IPS-15b (cell line): ENCODE measurements around the gene STAM2.
"Not testable (repeated sequence)": the region's sequence is repeated elsewhere in the genome, so short reads cannot be mapped to it uniquely, and the experiment has no call there.

Experiments used
- H3K27me3 ChIP-seq: one replicate; pipeline ENCODE4 v1.6.1; 2013; ENCODE audit warnings: low read length; ENCODE audit not compliant: control insufficient read depth, insufficient read depth
- H3K36me3 ChIP-seq: one replicate; pipeline ENCODE4 v1.6.1; 2013; ENCODE audit warnings: low read length; ENCODE audit not compliant: control insufficient read depth, insufficient read depth
- H3K4me1 ChIP-seq: one replicate; pipeline ENCODE4 v1.6.1; 2013; ENCODE audit warnings: mild to moderate bottlenecking, low read length; ENCODE audit not compliant: control insufficient read depth, insufficient read depth
- H3K4me3 ChIP-seq: one replicate; pipeline ENCODE4 v1.5.1; 2013; ENCODE audit warnings: low read depth, low read length
- H3K9ac ChIP-seq: one replicate; pipeline ENCODE4 v1.6.1; 2013; ENCODE audit warnings: low read depth, mild to moderate bottlenecking, low read length
- H3K9me3 ChIP-seq: one replicate; pipeline ENCODE4 v1.6.1; 2013; ENCODE audit warnings: mild to moderate bottlenecking, low read length; ENCODE audit not compliant: control insufficient read depth, insufficient read depth

The STAM2 gene

GRCh38 chr2:152134488-152135280, 40.9 kb downstream of the STAM2 start:
- H3K36me3 ChIP-seq, result no peaks in the 10 kb centered on the region
- peaks cover 9% of the 10 kb centered on the region for H3K4me1 ChIP-seq
- H3K9me3 ChIP-seq, result no peaks in the 10 kb centered on the region
- H3K4me3 ChIP-seq, result no peak overlapping the region
- no peak overlapping the region for H3K9ac ChIP-seq
- no peaks in the 10 kb centered on the region for H3K27me3 ChIP-seq

- H3K27me3 ChIP-seq, result no peaks in the 10 kb centered on the region
- no peak overlapping the region for H3K9ac ChIP-seq
- no peaks in the 10 kb centered on the region for H3K36me3 ChIP-seq
- H3K4me3 ChIP-seq, result no peak overlapping the region
- peaks cover 9% of the 10 kb centered on the region for H3K4me1 ChIP-seq
- no peaks in the 10 kb centered on the region for H3K9me3 ChIP-seq
Measured at GRCh38 chr2:152132306-152132705, 43.3 kb downstream of the STAM2 start.

- Histone ChIP-seq H3K4me1 (no peaks in the 10 kb centered on the region), H3K27me3 (no peaks in the 10 kb centered on the region), H3K4me3 (no peak overlapping the region), H3K36me3 (peaks cover 2% of the 10 kb centered on the region), H3K9ac (no peak overlapping the region), H3K9me3 (no peaks in the 10 kb centered on the region)
Measured at GRCh38 chr2:152127628-152128027, 47.9 kb downstream of the STAM2 start.

GRCh38 chr2:152126664-152127063, 48.9 kb downstream of the STAM2 start:
- no peaks in the 10 kb centered on the region for H3K9me3 ChIP-seq
- no peaks in the 10 kb centered on the region for H3K4me1 ChIP-seq

GRCh38 chr2:152122161-152122560, 53.4 kb downstream of the STAM2 start:
- no peak overlapping the region for H3K9ac ChIP-seq
- no peaks in the 10 kb centered on the region for H3K27me3 ChIP-seq
- no peaks in the 10 kb centered on the region for H3K9me3 ChIP-seq
- H3K4me1 ChIP-seq, result peaks cover 6% of the 10 kb centered on the region
- peaks cover 2% of the 10 kb centered on the region for H3K36me3 ChIP-seq
- no peak overlapping the region for H3K4me3 ChIP-seq

More at GRCh38 chr2:152126664-152127063, 48.9 kb downstream of the STAM2 start:
- no peak overlapping the region for H3K9ac ChIP-seq
- H3K27me3 ChIP-seq, result no peaks in the 10 kb centered on the region
- H3K36me3 ChIP-seq, result peaks cover 2% of the 10 kb centered on the region
- H3K4me3 ChIP-seq, result no peak overlapping the region

- Histone ChIP-seq H3K4me1 (peaks cover 6% of the 10 kb centered on the region), H3K27me3 (no peaks in the 10 kb centered on the region), H3K9me3 (no peaks in the 10 kb centered on the region), H3K9ac (no peak overlapping the region), H3K4me3 (no peak overlapping the region), H3K36me3 (peaks cover 2% of the 10 kb centered on the region)
Measured at GRCh38 chr2:152120430-152120829, 55.1 kb downstream of the STAM2 start.

- Histone ChIP-seq H3K36me3 (no peaks in the 10 kb centered on the region), H3K4me1 (peaks cover 6% of the 10 kb centered on the region), H3K9me3 (no peaks in the 10 kb centered on the region), H3K27me3 (no peaks in the 10 kb centered on the region), H3K4me3 (no peak overlapping the region), H3K9ac (no peak overlapping the region)
Measured at GRCh38 chr2:152115952-152116351, 59.6 kb downstream of the STAM2 start.

GRCh38 chr2:152114366-152114765, 61.2 kb downstream of the STAM2 start:
- Histone ChIP-seq H3K9ac (no peak overlapping the region), H3K27me3 (no peaks in the 10 kb centered on the region), H3K9me3 (no peaks in the 10 kb centered on the region), H3K36me3 (no peaks in the 10 kb centered on the region), H3K4me3 (no peak overlapping the region), H3K4me1 (peaks cover under 1% of the 10 kb centered on the region)

- not testable (repeated sequence) for H3K4me3 ChIP-seq, H3K9ac ChIP-seq, H3K27me3 ChIP-seq, H3K36me3 ChIP-seq, H3K9me3 ChIP-seq, H3K4me1 ChIP-seq
Measured at GRCh38 chr2:152107140-152107539, 68.4 kb downstream of the STAM2 start.

- Histone ChIP-seq H3K36me3 (no peaks in the 10 kb centered on the region), H3K9ac (no peak overlapping the region), H3K4me1 (no peaks in the 10 kb centered on the region), H3K4me3 (no peak overlapping the region), H3K27me3 (peaks cover 3% of the 10 kb centered on the region), H3K9me3 (no peaks in the 10 kb centered on the region)
Measured at GRCh38 chr2:152106464-152106863, 69.1 kb downstream of the STAM2 start.

GRCh38 chr2:152103271-152103670, 72.3 kb downstream of the STAM2 start:
- no peaks in the 10 kb centered on the region for H3K9me3 ChIP-seq
- H3K36me3 ChIP-seq, result no peaks in the 10 kb centered on the region
- H3K27me3 ChIP-seq, result peaks cover 28% of the 10 kb centered on the region
- no peak overlapping the region for H3K4me3 ChIP-seq
- no peak overlapping the region for H3K9ac ChIP-seq
- no peaks in the 10 kb centered on the region for H3K4me1 ChIP-seq

- H3K9me3 ChIP-seq, result no peaks in the 10 kb centered on the region
- H3K9ac ChIP-seq, result no peak overlapping the region
- H3K36me3 ChIP-seq, result no peaks in the 10 kb centered on the region
- H3K4me3 ChIP-seq, result no peak overlapping the region
- peaks cover 49% of the 10 kb centered on the region for H3K27me3 ChIP-seq
- H3K4me1 ChIP-seq, result peaks cover 4% of the 10 kb centered on the region
Measured at GRCh38 chr2:152100961-152101360, 74.6 kb downstream of the STAM2 start.
